Skeletal muscle tissue (tissue), 4 donors: ENCODE measurements around the gene OR52N2. TPM values are rescaled to one million over a fixed set of nuclear protein-coding genes. Genes with fewer than 3 reads are reported as not detected.

Source experiments
- H3K27ac ChIP-seq: one replicate; pipeline ENCODE4 v1.7.0; 2013; ENCODE audit warnings: mild to moderate bottlenecking, low read depth, low read length, inconsistent platforms
- H3K27me3 ChIP-seq, 3 donors: one replicate each; pipeline ENCODE4 v1.7.0; 2013; ENCODE audit warnings: low read length in 3 of 3; ENCODE audit not compliant: control insufficient read depth in 3 of 3, insufficient read depth in 3 of 3
- H3K36me3 ChIP-seq, 3 donors: one replicate each; pipeline ENCODE4 v1.7.0; 2013; ENCODE audit warnings: low read length in 3 of 3; ENCODE audit not compliant: control insufficient read depth in 3 of 3, insufficient read depth in 3 of 3
- H3K4me1 ChIP-seq, 3 donors: one replicate each; pipeline ENCODE4 v1.7.0; 2013; ENCODE audit warnings: low read length in 3 of 3, mild to moderate bottlenecking in 3 of 3; ENCODE audit not compliant: control insufficient read depth in 3 of 3, insufficient read depth in 3 of 3
- H3K4me3 ChIP-seq, 3 donors: one replicate each; pipeline ENCODE4 v1.7.0; 2013; ENCODE audit warnings: low read length in 3 of 3
- H3K9ac ChIP-seq, 3 donors: one replicate each; pipeline ENCODE4 v1.7.0; 2013; ENCODE audit warnings: low read length in 3 of 3, mild to moderate bottlenecking in 3 of 3, moderate library complexity in 2 of 3, low read depth in 1 of 3
- H3K9me3 ChIP-seq, 3 donors: one replicate each; pipeline ENCODE4 v1.7.0; 2013; ENCODE audit warnings: low read length in 3 of 3; ENCODE audit not compliant: control insufficient read depth in 3 of 3
- total RNA-seq: library from RNA; depleted of rRNA; stranded (reverse); fragments of >200 nt; gene quantifications from one replicate; pipeline ENCODE4 v1.2.3, GENCODE V29; 2014
- donor health status: Osteomylitis.

The OR52N2 gene
- total RNA-seq, 1 donor from 2014 or later = not detected

GRCh38 chr11:5818245-5818886 is 9.6 kb downstream of the OR52N2 start:
- Histone ChIP-seq H3K27ac (no peak overlapping the region), H3K4me3 (no peak overlapping the region), H3K9me3 (no peaks in the 10 kb centered on the region), H3K4me1 (no peaks in the 10 kb centered on the region), H3K9ac (no peak overlapping the region), H3K36me3 (no peaks in the 10 kb centered on the region), H3K27me3 (no peaks in the 10 kb centered on the region)

- Histone ChIP-seq H3K27ac (no peak overlapping the region), H3K4me1 (no peaks in the 10 kb centered on the region), H3K36me3 (no peaks in the 10 kb centered on the region), H3K4me3 (no peak overlapping the region), H3K9me3 (no peaks in the 10 kb centered on the region), H3K9ac (no peak overlapping the region), H3K27me3 (no peaks in the 10 kb centered on the region)
Observed at GRCh38 chr11:5831196-5831829, 22.6 kb downstream of the OR52N2 start.

GRCh38 chr11:5833446-5833845 is 24.7 kb downstream of the OR52N2 start:
- no peaks in the 10 kb centered on the region for H3K9me3 ChIP-seq
- no peak overlapping the region for H3K4me3 ChIP-seq
- H3K9ac ChIP-seq = no peak overlapping the region
- H3K4me1 ChIP-seq = no peaks in the 10 kb centered on the region
- H3K36me3 ChIP-seq = no peaks in the 10 kb centered on the region
- no peaks in the 10 kb centered on the region for H3K27me3 ChIP-seq
- no peak overlapping the region for H3K27ac ChIP-seq

GRCh38 chr11:5837695-5838094 is 29.0 kb downstream of the OR52N2 start:
- H3K9me3 ChIP-seq = no peaks in the 10 kb centered on the region
- H3K27me3 ChIP-seq = no peaks in the 10 kb centered on the region
- H3K4me3 ChIP-seq = no peak overlapping the region
- no peak overlapping the region for H3K27ac ChIP-seq
- H3K36me3 ChIP-seq = no peaks in the 10 kb centered on the region
- no peaks in the 10 kb centered on the region for H3K4me1 ChIP-seq
- H3K9ac ChIP-seq = no peak overlapping the region

GRCh38 chr11:5841797-5842196 is 33.1 kb downstream of the OR52N2 start, which contains the start of gene OR52E6:
Gene OR52E6, minus strand, starts transcription at chr11:5841897. Its CDS starts 0 bp downstream, at chr11:5841897.
- Histone ChIP-seq H3K4me3 (no peak within 1 kb of the TSS), H3K4me1 (no peaks in the 10 kb centered on the region), H3K9me3 (no peaks in the 10 kb centered on the region), H3K36me3 (no peaks in the 10 kb centered on the region), H3K9ac (no peak within 1 kb of the TSS), H3K27ac (no peak within 1 kb of the TSS), H3K27me3 (no peaks in the 10 kb centered on the region)

- Histone ChIP-seq H3K27me3 (no peaks in the 10 kb centered on the region), H3K9ac (no peak overlapping the region), H3K9me3 (no peaks in the 10 kb centered on the region), H3K27ac (no peak overlapping the region), H3K36me3 (no peaks in the 10 kb centered on the region), H3K4me1 (no peaks in the 10 kb centered on the region), H3K4me3 (no peak overlapping the region)
Observed at GRCh38 chr11:5846701-5847100, 38.0 kb downstream of the OR52N2 start.

- Histone ChIP-seq H3K27ac (no peak overlapping the region), H3K4me1 (no peaks in the 10 kb centered on the region), H3K9me3 (no peaks in the 10 kb centered on the region), H3K36me3 (no peaks in the 10 kb centered on the region), H3K9ac (no peak overlapping the region), H3K4me3 (no peak overlapping the region), H3K27me3 (no peaks in the 10 kb centered on the region)
Observed at GRCh38 chr11:5847711-5848110, 39.0 kb downstream of the OR52N2 start.

GRCh38 chr11:5851002-5851401 is 42.3 kb downstream of the OR52N2 start:
- H3K27me3 ChIP-seq = no peaks in the 10 kb centered on the region
- no peak overlapping the region for H3K4me3 ChIP-seq
- no peak overlapping the region for H3K9ac ChIP-seq
- H3K9me3 ChIP-seq = no peaks in the 10 kb centered on the region
- H3K36me3 ChIP-seq = no peaks in the 10 kb centered on the region
- H3K4me1 ChIP-seq = no peaks in the 10 kb centered on the region
- no peak overlapping the region for H3K27ac ChIP-seq

- Histone ChIP-seq H3K9ac (no peak within 1 kb of the TSS), H3K36me3 (no peaks in the 10 kb centered on the region), H3K27me3 (no peaks in the 10 kb centered on the region), H3K9me3 (no peaks in the 10 kb centered on the region), H3K4me1 (no peaks in the 10 kb centered on the region), H3K4me3 (no peak within 1 kb of the TSS), H3K27ac (no peak within 1 kb of the TSS)
Observed at GRCh38 chr11:5857590-5857989, 48.9 kb downstream of the OR52N2 start, which contains the start of gene OR52E8. Gene OR52E8, minus strand, starts transcription at chr11:5857690. Its CDS starts 0 bp downstream, at chr11:5857690.

GRCh38 chr11:5865826-5866225 is 57.1 kb downstream of the OR52N2 start:
- H3K4me3 ChIP-seq = no peak overlapping the region
- no peaks in the 10 kb centered on the region for H3K27me3 ChIP-seq
- no peaks in the 10 kb centered on the region for H3K36me3 ChIP-seq
- no peak overlapping the region for H3K9ac ChIP-seq
- H3K9me3 ChIP-seq = peaks cover 0 to 2% (median 0%) of the 10 kb centered on the region in 3 donors
- H3K27ac ChIP-seq = no peak overlapping the region
- no peaks in the 10 kb centered on the region for H3K4me1 ChIP-seq
